Mesendoderm (in vitro differentiated cells): ENCODE measurements around the gene COL12A1.

Experiments
- DNase-seq: peaks from one replicate; pipeline ENCODE4 v3.0.0; 2013
- H2AK5ac ChIP-seq: 2 replicates; pipeline ENCODE4 v1.6.1; 2013; ENCODE audit warnings: low read length, inconsistent platforms
- H2BK120ac ChIP-seq: 2 replicates; pipeline ENCODE4 v1.6.1; 2013; ENCODE audit warnings: low read depth, mild to moderate bottlenecking, low read length, moderate library complexity, mixed read lengths
- H2BK15ac ChIP-seq: replicated peaks from 2 replicates; pipeline ENCODE4 v1.6.1; 2013; ENCODE audit warnings: low read depth, mild to moderate bottlenecking, moderate library complexity
- H2BK5ac ChIP-seq: 2 replicates; pipeline ENCODE4 v1.6.1; 2013; ENCODE audit warnings: low read length, inconsistent platforms
- H3K18ac ChIP-seq: 2 replicates; pipeline ENCODE4 v1.6.1; 2013; ENCODE audit warnings: mild to moderate bottlenecking, low read length, mixed read lengths
- H3K23ac ChIP-seq: one replicate; pipeline ENCODE4 v1.6.1; 2013; ENCODE audit warnings: low read length
- H3K27ac ChIP-seq: 2 replicates; pipeline ENCODE4 v1.5.1; 2013; ENCODE audit warnings: low read depth, mild to moderate bottlenecking, inconsistent platforms, low read length, moderate library complexity
- H3K27me3 ChIP-seq: 2 replicates; pipeline ENCODE4 v1.6.1; 2013; ENCODE audit warnings: low read length, control low read depth, mild to moderate bottlenecking, inconsistent platforms; ENCODE audit not compliant: insufficient read depth, poor library complexity
- H3K36me3 ChIP-seq: 2 replicates; pipeline ENCODE4 v1.6.1; 2013; ENCODE audit warnings: low read length, inconsistent platforms; ENCODE audit not compliant: control insufficient read depth, insufficient read depth
- H3K4ac ChIP-seq: one replicate; pipeline ENCODE4 v1.6.1; 2013; ENCODE audit warnings: low read depth, mild to moderate bottlenecking, low read length, moderate library complexity
- H3K4me1 ChIP-seq: 2 replicates; pipeline ENCODE4 v1.6.1; 2013; ENCODE audit warnings: low read depth, low read length, inconsistent platforms; ENCODE audit not compliant: control insufficient read depth
- H3K4me2 ChIP-seq: 2 replicates; pipeline ENCODE4 v1.6.1; 2013; ENCODE audit warnings: low read length
- H3K4me3 ChIP-seq: 2 replicates; pipeline ENCODE4 v1.5.1; 2013; ENCODE audit warnings: mild to moderate bottlenecking, low read length
- H3K56ac ChIP-seq: one replicate; pipeline ENCODE4 v1.6.1; 2013; ENCODE audit warnings: low read length
- H3K79me1 ChIP-seq: 2 replicates; pipeline ENCODE4 v1.6.1; 2013; ENCODE audit warnings: low read length, inconsistent platforms
- H3K79me2 ChIP-seq: 2 replicates; pipeline ENCODE4 v1.6.1; 2013; ENCODE audit warnings: mild to moderate bottlenecking, low read length; ENCODE audit not compliant: control insufficient read depth, insufficient read depth
- H3K9ac ChIP-seq: 2 replicates; pipeline ENCODE4 v1.6.1; 2013; ENCODE audit warnings: low read length, inconsistent platforms
- H4K5ac ChIP-seq: one replicate; pipeline ENCODE4 v1.6.1; 2013; ENCODE audit warnings: low read length
- H4K8ac ChIP-seq: one replicate; pipeline ENCODE4 v1.6.1; 2013; ENCODE audit warnings: low read depth, mild to moderate bottlenecking, control low read depth, low read length, moderate library complexity
- WGBS: extraction: QIAGEN DNeasy Blood & Tissue Kit; methylation state at CpG from one replicate; pipeline ENCODE4 v1.1.7; 2013; ENCODE audit warnings: low lambda C conversion rate, missing lambda C conversion rate; ENCODE audit not compliant: insufficient coverage; ENCODE audit errors: extremely low coverage; 5-methylcytosine and 5-hydroxymethylcytosine counted together

The COL12A1 gene

DNA sequence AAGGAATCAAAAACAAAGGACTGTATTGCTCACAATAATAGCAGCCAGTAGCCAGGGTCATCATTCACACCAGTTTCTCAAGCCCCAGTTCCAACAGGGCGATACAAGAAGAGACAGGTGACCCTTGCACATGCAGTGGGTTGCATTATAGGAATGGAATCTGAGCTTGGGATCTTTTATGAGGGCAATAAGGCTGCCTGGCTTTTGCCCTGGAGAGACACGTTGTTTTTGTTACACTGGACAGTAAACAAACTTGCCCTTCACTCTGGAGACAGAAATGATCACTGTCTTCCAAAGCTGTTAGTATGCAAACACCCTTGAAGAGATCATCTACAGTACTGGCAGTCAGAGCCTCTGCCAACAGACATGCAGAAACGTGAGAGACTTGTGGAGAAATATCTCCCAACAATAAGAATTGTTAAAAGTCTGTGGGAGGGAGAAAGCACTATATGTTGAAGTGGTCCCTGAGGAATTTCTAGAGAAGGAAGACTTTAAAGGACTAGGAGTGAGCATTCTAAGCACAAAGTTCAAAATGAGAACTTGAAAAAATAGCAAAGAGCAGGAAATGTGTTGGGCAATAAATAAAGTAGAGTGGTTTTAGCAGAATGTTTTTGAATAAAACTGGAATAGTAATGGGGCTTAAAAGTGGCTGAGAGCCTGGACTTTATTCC lies 6.2 kb upstream of the COL12A1 start:
- no peaks in the 10 kb centered on the region for H3K79me1 ChIP-seq
- peaks cover 10% of the 10 kb centered on the region for H3K27me3 ChIP-seq
- no CpG with 5 or more reads among the region's 3 CpGs for WGBS
- H2BK5ac ChIP-seq = no peak overlapping the region
- H3K79me2 ChIP-seq = no peaks in the 10 kb centered on the region
- no peak overlapping the region for H3K4me3 ChIP-seq
- no peak overlapping the region for H2BK120ac ChIP-seq
- H3K27ac ChIP-seq = no peak overlapping the region
- no peak overlapping the region for H3K9ac ChIP-seq
- H3K4me2 ChIP-seq = no peak overlapping the region
- no peak overlapping the region for H3K56ac ChIP-seq
- H3K23ac ChIP-seq = no peak overlapping the region
- DNase-seq = no peak
- H3K4me1 ChIP-seq = no peaks in the 10 kb centered on the region
- H4K8ac ChIP-seq = no peak overlapping the region
- H3K36me3 ChIP-seq = no peaks in the 10 kb centered on the region
- no peak overlapping the region for H2BK15ac ChIP-seq
- H3K4ac ChIP-seq = no peak overlapping the region
- no peak overlapping the region for H4K5ac ChIP-seq
- H3K18ac ChIP-seq = no peak overlapping the region
- H2AK5ac ChIP-seq = no peak overlapping the region

DNA sequence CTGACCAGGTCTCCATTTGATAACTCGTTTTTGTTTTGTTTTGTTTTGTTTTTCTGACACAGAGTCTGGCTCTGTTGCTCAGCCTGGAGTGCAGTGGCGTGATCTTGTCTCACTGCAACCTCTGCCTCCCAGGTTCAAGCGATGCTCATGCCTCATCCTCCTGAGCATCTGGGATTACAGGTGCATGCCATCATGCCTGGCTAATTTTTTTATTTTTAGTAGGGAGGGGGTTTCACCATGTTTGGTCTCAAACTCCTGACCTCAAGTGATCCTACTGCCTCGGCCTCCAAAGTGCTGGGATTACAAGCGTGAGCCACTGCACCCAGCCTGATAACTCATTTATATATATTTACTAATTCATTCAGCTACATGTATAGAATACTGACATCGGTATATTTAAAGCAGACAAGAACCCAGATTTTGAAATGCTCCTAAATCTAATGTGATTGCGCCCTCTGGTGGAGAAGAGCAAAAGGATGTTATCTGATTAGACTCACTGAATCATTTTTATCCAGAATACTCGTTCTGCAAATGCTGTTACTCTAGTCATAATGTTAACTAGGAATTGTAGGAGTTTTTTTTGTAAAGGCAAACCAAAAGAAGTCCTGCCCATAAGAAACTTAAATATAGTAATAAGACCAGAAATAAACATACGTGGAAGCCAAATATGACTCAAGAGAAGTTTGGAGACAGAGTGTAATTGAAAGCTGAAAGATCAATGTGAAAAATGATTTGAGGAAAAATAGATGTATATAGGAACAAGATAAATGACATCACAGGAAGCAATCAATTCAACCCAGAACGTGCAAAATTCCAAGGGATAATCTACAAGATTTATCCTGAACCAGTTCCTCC lies 5.3 kb upstream of the COL12A1 start:
- no peak overlapping the region for H3K27ac ChIP-seq
- no peak overlapping the region for H3K56ac ChIP-seq
- no peaks in the 10 kb centered on the region for H3K4me1 ChIP-seq
- no peak overlapping the region for H2BK120ac ChIP-seq
- no peak overlapping the region for H3K9ac ChIP-seq
- H4K5ac ChIP-seq = no peak overlapping the region
- no CpG with 5 or more reads among the region's 10 CpGs for WGBS
- no peak overlapping the region for H3K4me2 ChIP-seq
- H3K36me3 ChIP-seq = no peaks in the 10 kb centered on the region
- H4K8ac ChIP-seq = no peak overlapping the region
- H3K4ac ChIP-seq = no peak overlapping the region
- no peak overlapping the region for H3K23ac ChIP-seq
- no peak overlapping the region for H2BK5ac ChIP-seq
- no peaks in the 10 kb centered on the region for H3K79me2 ChIP-seq
- H3K27me3 ChIP-seq = peaks cover 18% of the 10 kb centered on the region
- no peak overlapping the region for H3K18ac ChIP-seq
- no peak overlapping the region for H3K4me3 ChIP-seq
- peak; percentile 54 for DNase-seq
- no peak overlapping the region for H2BK15ac ChIP-seq
- no peak overlapping the region for H2AK5ac ChIP-seq
- no peaks in the 10 kb centered on the region for H3K79me1 ChIP-seq

DNA sequence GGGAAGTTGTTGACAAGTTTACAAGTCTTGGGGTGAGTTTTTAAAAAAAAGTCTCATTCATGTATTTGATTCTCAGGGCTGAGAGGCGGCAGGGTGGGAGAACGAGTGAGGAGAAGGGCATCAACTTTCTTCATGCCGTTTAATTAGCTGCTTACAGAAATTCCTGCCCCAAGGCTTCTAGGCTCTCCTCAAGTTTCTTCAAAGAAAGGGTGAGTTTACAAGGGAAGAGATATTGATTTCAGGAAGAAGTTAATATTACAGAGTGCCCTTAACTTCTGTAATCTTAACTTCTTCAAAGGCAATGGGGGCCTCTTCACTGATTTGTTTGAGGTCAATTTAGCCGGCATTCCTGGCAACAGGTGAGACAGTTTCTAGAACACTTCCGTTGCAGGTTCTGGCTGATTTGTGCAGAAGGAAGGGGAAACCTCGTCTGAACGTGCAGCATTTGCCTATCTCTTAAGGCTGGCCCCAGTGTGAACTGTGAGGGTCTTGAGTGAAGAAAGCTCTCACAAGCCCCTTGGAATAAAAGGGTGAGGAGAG lies 3.4 kb upstream of the COL12A1 start:
- H3K4ac ChIP-seq = no peak overlapping the region
- H3K79me2 ChIP-seq = no peaks in the 10 kb centered on the region
- H2BK15ac ChIP-seq = no peak overlapping the region
- DNase-seq = no peak
- H2BK5ac ChIP-seq = no peak overlapping the region
- H3K27me3 ChIP-seq = peaks cover 26% of the 10 kb centered on the region
- H3K27ac ChIP-seq = no peak overlapping the region
- H3K9ac ChIP-seq = no peak overlapping the region
- H3K23ac ChIP-seq = no peak overlapping the region
- H3K79me1 ChIP-seq = no peaks in the 10 kb centered on the region
- H2AK5ac ChIP-seq = no peak overlapping the region
- WGBS = no CpG with 5 or more reads among the region's 7 CpGs
- no peak overlapping the region for H3K56ac ChIP-seq
- no peak overlapping the region for H4K8ac ChIP-seq
- no peak overlapping the region for H4K5ac ChIP-seq
- no peak overlapping the region for H3K4me2 ChIP-seq
- no peak overlapping the region for H2BK120ac ChIP-seq
- H3K4me3 ChIP-seq = no peak overlapping the region
- no peaks in the 10 kb centered on the region for H3K4me1 ChIP-seq
- no peak overlapping the region for H3K18ac ChIP-seq
- H3K36me3 ChIP-seq = no peaks in the 10 kb centered on the region

DNA sequence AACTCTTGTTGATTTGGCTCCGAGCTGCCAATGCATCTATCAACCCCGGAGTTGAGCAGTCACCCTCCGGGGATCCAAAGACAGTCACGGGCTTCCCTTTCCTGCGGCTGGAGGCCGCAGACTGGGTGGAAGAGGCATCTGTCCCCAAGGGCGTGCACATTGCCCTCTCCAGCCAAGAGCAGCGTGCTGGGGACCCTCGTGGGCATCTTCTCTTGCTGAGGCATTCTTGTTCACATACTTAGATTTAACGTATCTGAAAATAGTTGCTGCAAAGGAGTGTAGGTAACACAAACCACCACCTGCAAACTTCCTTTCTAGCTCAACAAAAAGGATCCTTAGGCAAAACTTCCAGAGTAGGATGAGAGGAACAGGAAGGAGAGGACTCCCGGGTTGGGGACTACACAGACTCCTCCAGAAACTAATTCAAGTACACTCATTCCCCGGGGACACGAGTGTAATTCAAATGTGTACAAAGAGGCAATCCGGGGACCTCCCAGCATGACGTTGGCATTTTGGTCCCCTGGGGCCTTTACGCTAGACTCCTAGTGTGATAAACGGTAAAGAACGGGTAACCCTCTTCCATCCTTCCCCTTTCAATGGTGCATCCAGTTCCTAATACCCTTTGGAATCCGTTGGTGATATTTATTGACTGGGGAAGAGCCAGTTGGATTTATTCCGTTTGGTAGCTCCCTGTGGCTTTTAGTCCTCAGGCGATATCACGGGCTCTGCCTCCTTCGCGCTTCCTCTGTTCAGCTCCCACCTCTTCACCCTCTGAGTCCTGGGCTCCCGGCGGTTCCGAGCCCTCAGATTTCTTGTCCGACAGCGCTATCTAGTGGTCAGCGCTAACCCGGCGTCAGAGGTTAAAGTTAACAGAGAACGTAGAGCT lies 2.7 kb upstream of the COL12A1 start:
- Histone ChIP-seq H3K4me2 (peak overlapping the region; percentile 14), H3K79me1 (no peaks in the 10 kb centered on the region), H3K4me1 (no peaks in the 10 kb centered on the region), H3K36me3 (no peaks in the 10 kb centered on the region), H3K27me3 (peaks cover 31% of the 10 kb centered on the region), H2AK5ac (no peak overlapping the region), H3K56ac (no peak overlapping the region), H4K5ac (no peak overlapping the region), H3K18ac (no peak overlapping the region), H3K27ac (no peak overlapping the region), H3K79me2 (no peaks in the 10 kb centered on the region), H4K8ac (no peak overlapping the region), H2BK5ac (no peak overlapping the region), H2BK15ac (no peak overlapping the region), H2BK120ac (no peak overlapping the region), H3K4me3 (no peak overlapping the region), H3K4ac (no peak overlapping the region), H3K23ac (no peak overlapping the region), H3K9ac (no peak overlapping the region)
- peak; percentile 91 for DNase-seq
- no CpG with 5 or more reads among the region's 33 CpGs for WGBS

DNA sequence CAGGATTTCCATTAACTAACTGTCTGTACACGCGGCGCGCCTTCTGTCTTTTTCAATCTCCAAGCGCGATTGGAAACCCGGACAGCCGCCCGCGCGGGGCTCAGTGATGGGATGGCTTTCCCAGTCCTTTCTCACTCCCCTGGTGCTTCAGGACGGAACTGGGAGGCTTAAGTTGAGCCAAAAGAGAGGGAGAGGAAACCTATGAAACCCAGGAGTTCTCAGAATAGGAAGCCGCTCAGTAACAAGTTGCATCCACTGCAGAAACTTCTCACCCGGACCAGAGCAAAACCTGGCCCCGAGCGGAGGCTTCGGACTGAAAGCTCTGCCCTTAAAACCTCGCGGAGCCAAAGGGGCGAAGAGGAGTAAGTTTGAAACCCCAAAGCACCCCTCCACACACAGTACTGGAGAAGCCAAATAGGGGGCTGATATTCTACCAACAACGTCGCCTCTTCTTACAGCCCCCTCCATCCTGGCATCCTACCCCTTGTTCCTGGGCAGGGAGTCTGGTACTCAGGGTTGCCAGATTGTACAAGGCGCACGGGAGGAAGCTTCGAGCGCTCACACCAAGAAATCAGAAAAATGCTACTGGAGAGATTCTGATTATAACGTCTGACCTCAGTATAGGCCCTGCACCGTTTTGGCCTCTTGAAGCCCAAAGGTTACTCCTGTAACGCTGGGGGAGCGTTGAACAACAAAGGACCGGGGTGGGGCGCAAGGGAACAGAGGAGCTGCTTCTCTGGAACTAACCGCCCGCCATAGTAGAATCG lies 906 bp upstream of the COL12A1 start:
- Histone ChIP-seq H4K5ac (no peak overlapping the region), H2BK5ac (no peak overlapping the region)
- DNase-seq = peak; percentile 33

More for the DNA sequence above, 906 bp upstream of the COL12A1 start:
- Histone ChIP-seq H3K79me2 (no peaks in the 10 kb centered on the region), H3K4me1 (no peaks in the 10 kb centered on the region), H2AK5ac (no peak overlapping the region), H3K56ac (peak overlapping the region; percentile 1), H3K4me3 (peak overlapping the region; percentile 48), H3K23ac (no peak overlapping the region), H3K18ac (no peak overlapping the region), H3K27me3 (peaks cover 40% of the 10 kb centered on the region), H2BK15ac (no peak overlapping the region), H3K4ac (no peak overlapping the region), H3K9ac (peak overlapping the region; percentile 5), H3K4me2 (peak overlapping the region; percentile 71), H3K27ac (no peak overlapping the region), H4K8ac (no peak overlapping the region), H2BK120ac (no peak overlapping the region), H3K36me3 (no peaks in the 10 kb centered on the region), H3K79me1 (no peaks in the 10 kb centered on the region)
- no CpG with 5 or more reads among the region's 35 CpGs for WGBS
